GM03348 (cell line): ENCODE data around the gene HACD4.
A peak's percentile ranks its signal among the peaks of the same experiment; 100 is the strongest.
"Not testable (repeated sequence)": the region's sequence is repeated elsewhere in the genome, so short reads cannot be mapped to it uniquely, and the experiment has no call there.

ENCODE experiments used
- DNase-seq: peaks from one replicate; pipeline ENCODE4 v3.0.0; 2012; ENCODE audit warnings: low spot score

Gene HACD4

GRCh38 chr9:20973246-20973947, 58.0 kb downstream of the HACD4 start:
- not testable (repeated sequence) for DNase-seq

- DNase-seq, result no peak
Observed at GRCh38 chr9:20972684-20973083, 58.8 kb downstream of the HACD4 start.

GRCh38 chr9:20962536-20963225, 68.8 kb downstream of the HACD4 start:
- DNase-seq, result peak; percentile 3

DNA sequence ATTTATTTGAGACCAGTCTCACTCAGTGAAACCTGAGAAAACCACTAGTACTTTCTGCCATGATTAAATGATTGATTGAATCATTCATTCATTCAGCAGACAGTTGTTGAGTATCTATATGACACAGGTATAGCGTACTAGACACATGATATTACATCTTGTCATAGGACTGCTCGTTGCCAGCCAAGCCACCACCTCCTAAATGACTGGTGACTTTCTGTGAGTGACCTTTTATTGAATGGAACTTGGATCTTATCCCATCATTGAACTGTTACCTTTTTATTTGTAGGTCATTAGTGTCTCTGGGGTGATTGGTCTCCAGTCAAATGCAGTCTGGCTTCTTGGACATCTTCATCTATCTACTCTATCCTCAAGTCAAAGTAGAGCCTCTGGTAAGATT, 80.7 kb downstream of the HACD4 start:
- no peak for DNase-seq
